H9 (cell line): ENCODE results near the gene CILP2. TPM values are rescaled to one million over a fixed set of nuclear protein-coding genes. Genes with fewer than 3 reads are reported as not detected.

Experiments
- DNase-seq: peaks from one replicate; pipeline ENCODE4 v3.0.0-alpha.2; 2017
- H2AFZ ChIP-seq: one replicate; pipeline ENCODE4 v1.6.1; 2013; ENCODE audit warnings: mild to moderate bottlenecking, low read length, control low read depth, moderate library complexity
- H2AK5ac ChIP-seq: 2 replicates; pipeline ENCODE4 v1.6.1; 2013; ENCODE audit warnings: low read length, control low read depth, mixed read lengths; ENCODE audit not compliant: insufficient read length
- H2BK120ac ChIP-seq: one replicate; pipeline ENCODE4 v1.6.1; 2013; ENCODE audit warnings: low read depth, mild to moderate bottlenecking, low read length, control low read depth, inconsistent platforms; ENCODE audit not compliant: poor library complexity, severe bottlenecking
- H2BK12ac ChIP-seq: 2 replicates; pipeline ENCODE4 v1.6.1; 2013; ENCODE audit warnings: low read length, control low read depth, mixed read lengths, low read depth; ENCODE audit not compliant: insufficient read length
- H2BK15ac ChIP-seq: 2 replicates; pipeline ENCODE4 v1.6.1; 2013; ENCODE audit warnings: low read depth, low read length, control low read depth
- H2BK20ac ChIP-seq: one replicate; pipeline ENCODE4 v1.6.1; 2013; ENCODE audit warnings: low read depth, mild to moderate bottlenecking, low read length, control low read depth, inconsistent platforms; ENCODE audit not compliant: poor library complexity, severe bottlenecking
- H2BK5ac ChIP-seq: 2 replicates; pipeline ENCODE4 v1.6.1; 2013; ENCODE audit warnings: low read length, control low read depth, mixed read lengths; ENCODE audit not compliant: insufficient read length
- H3K14ac ChIP-seq: 2 replicates; pipeline ENCODE4 v1.6.1; 2013; ENCODE audit warnings: low read length, control low read depth; ENCODE audit not compliant: insufficient read depth
- H3K18ac ChIP-seq: 2 replicates; pipeline ENCODE4 v1.6.1; 2013; ENCODE audit warnings: low read depth, mild to moderate bottlenecking, mixed read lengths, low read length, control low read depth; ENCODE audit not compliant: insufficient read length
- H3K23ac ChIP-seq: 2 replicates; pipeline ENCODE4 v1.6.1; 2013; ENCODE audit warnings: low read length, control low read depth, mixed read lengths, low read depth; ENCODE audit not compliant: insufficient read length
- H3K23me2 ChIP-seq: 2 replicates; pipeline ENCODE4 v1.6.1; 2013; ENCODE audit warnings: low read depth, mild to moderate bottlenecking, mixed read lengths, low read length, control low read depth; ENCODE audit not compliant: insufficient read length, poor library complexity, severe bottlenecking
- H3K27ac ChIP-seq: 2 replicates; pipeline ENCODE4 v1.5.1; 2013; ENCODE audit warnings: low read length, control low read depth, mixed read lengths, low read depth; ENCODE audit not compliant: insufficient read length
- H3K27me3 ChIP-seq: 2 replicates; pipeline ENCODE4 v1.6.1; 2013; ENCODE audit warnings: low read length, control low read depth, inconsistent platforms; ENCODE audit not compliant: insufficient read depth
- H3K4ac ChIP-seq: 2 replicates; pipeline ENCODE4 v1.6.1; 2013; ENCODE audit warnings: low read depth, mild to moderate bottlenecking, control low read depth, inconsistent platforms, low read length, moderate library complexity
- H3K4me1 ChIP-seq: 2 replicates; pipeline ENCODE4 v1.6.1; 2013; ENCODE audit warnings: low read length, control low read depth, inconsistent platforms; ENCODE audit not compliant: insufficient read depth
- H3K4me2 ChIP-seq: 2 replicates; pipeline ENCODE4 v1.6.1; 2013; ENCODE audit warnings: low read length, control low read depth, mixed read lengths; ENCODE audit not compliant: insufficient read length, insufficient read depth
- H3K56ac ChIP-seq: 2 replicates; pipeline ENCODE4 v1.6.1; 2013; ENCODE audit warnings: low read depth, mild to moderate bottlenecking, mixed read lengths, low read length, control low read depth; ENCODE audit not compliant: insufficient read length
- H3K79me1 ChIP-seq: 2 replicates; pipeline ENCODE4 v1.6.1; 2013; ENCODE audit warnings: low read depth, mild to moderate bottlenecking, moderate library complexity, low read length, control low read depth, inconsistent platforms; ENCODE audit not compliant: insufficient read depth, poor library complexity, severe bottlenecking
- H3K79me2 ChIP-seq: 2 replicates; pipeline ENCODE4 v1.6.1; 2013; ENCODE audit warnings: low read length, control low read depth, inconsistent platforms; ENCODE audit not compliant: insufficient read depth
- H3K9ac ChIP-seq: 2 replicates; pipeline ENCODE4 v1.6.1; 2013; ENCODE audit warnings: low read length, control low read depth, mixed read lengths; ENCODE audit not compliant: insufficient read length; ENCODE audit errors: extremely low read depth
- H3K9me3 ChIP-seq: one replicate; pipeline ENCODE4 v1.6.1; 2013; ENCODE audit warnings: low read depth, low read length, inconsistent platforms; ENCODE audit not compliant: control insufficient read depth
- H3T11ph ChIP-seq: one replicate; pipeline ENCODE4 v1.6.1; 2013; ENCODE audit warnings: mild to moderate bottlenecking, low read length, control low read depth, inconsistent platforms
- H4K20me1 ChIP-seq: one replicate; pipeline ENCODE4 v1.6.1; 2013; ENCODE audit not compliant: control insufficient read depth, insufficient read length, insufficient read depth
- H4K5ac ChIP-seq: 2 replicates; pipeline ENCODE4 v1.6.1; 2013; ENCODE audit warnings: low read depth, mild to moderate bottlenecking, mixed read lengths, low read length, control low read depth; ENCODE audit not compliant: insufficient read length
- H4K8ac ChIP-seq: replicated peaks from 2 replicates; pipeline ENCODE4 v1.6.1; 2013; ENCODE audit warnings: low read length, control low read depth, mixed read lengths, low read depth; ENCODE audit not compliant: insufficient read length
- H4K91ac ChIP-seq: 2 replicates; pipeline ENCODE4 v1.6.1; 2013; ENCODE audit warnings: low read depth, mild to moderate bottlenecking, moderate library complexity, mixed read lengths, low read length, control low read depth; ENCODE audit not compliant: insufficient read length
- H3K27ac Mint-ChIP-seq, 3 experiments: 2 replicates in 2 of 3; 3 replicates in 1 of 3; pipeline ENCODE4 v1.8.0; 2020 to 2021; ENCODE audit warnings: mixed read lengths in 3 of 3, mild to moderate bottlenecking in 1 of 3, moderate library complexity in 1 of 3
- H3K27me3 Mint-ChIP-seq: 2 replicates; pipeline ENCODE4 v1.8.0; 2021; ENCODE audit warnings: low read depth, mild to moderate bottlenecking, moderate library complexity, mixed read lengths
- H3K36me3 Mint-ChIP-seq, 3 experiments: 2 replicates in 2 of 3; 3 replicates in 1 of 3; pipeline ENCODE4 v1.8.0; 2020 to 2021; ENCODE audit warnings: low read depth in 3 of 3, mixed read lengths in 3 of 3; ENCODE audit not compliant: insufficient read depth in 1 of 3
- H3K4me1 Mint-ChIP-seq, 2 experiments: 2 replicates each; pipeline ENCODE4 v1.8.0; 2020; ENCODE audit warnings: mixed read lengths in 2 of 2
- H3K4me3 Mint-ChIP-seq, 2 experiments: 2 replicates in 1 of 2; 3 replicates in 1 of 2; pipeline ENCODE4 v1.8.0; 2020 to 2021; ENCODE audit warnings: mild to moderate bottlenecking in 2 of 2, mixed read lengths in 2 of 2, moderate library complexity in 1 of 2
- H3K9me3 Mint-ChIP-seq, 2 experiments: 2 replicates in 1 of 2; 3 replicates in 1 of 2; pipeline ENCODE4 v1.8.0; 2020; ENCODE audit warnings: mild to moderate bottlenecking in 2 of 2, mixed read lengths in 2 of 2, moderate library complexity in 1 of 2
- CTCF ChIP-seq: fragments of 200-600 bp; sonication (generic); conservative IDR thresholded peaks from 3 replicates; pipeline ENCODE4 v1.8.0; 2021; ENCODE audit warnings: antibody characterized with exemption, mild to moderate bottlenecking
- WGBS: extraction: QIAGEN DNeasy Blood & Tissue Kit; methylation state at CpG from one replicate; pipeline ENCODE4 v1.1.7; 2013; ENCODE audit warnings: missing lambda C conversion rate, low lambda C conversion rate, mixed read lengths; ENCODE audit not compliant: insufficient read length; ENCODE audit errors: extremely low coverage; 5-methylcytosine and 5-hydroxymethylcytosine counted together
- total RNA-seq: library from RNA; stranded (reverse); gene quantifications from 2 replicates; pipeline ENCODE4 v1.2.1, GENCODE V29; 2021

CILP2 gene
- total RNA-seq, 1 experiment from 2014 or later: 6.4 TPM

- Histone ChIP-seq H2BK15ac (no peak overlapping the region), H2AK5ac (no peak overlapping the region), H2BK5ac (no peak overlapping the region), H2BK120ac (no peak overlapping the region), H3K18ac (no peak overlapping the region), H4K91ac (no peak overlapping the region), H4K20me1 (peaks cover 3% of the 10 kb centered on the region), H4K8ac (no peak overlapping the region), H3K23me2 (no peaks in the 10 kb centered on the region), H3K4ac (no peak overlapping the region), H2AFZ (no peak overlapping the region), H4K5ac (no peak overlapping the region), H3K9me3 (no peaks in the 10 kb centered on the region), H3K27me3 (no peaks in the 10 kb centered on the region), H3K23ac (no peak overlapping the region), H3K14ac (no peak overlapping the region), H2BK20ac (no peak overlapping the region), H3T11ph (no peak overlapping the region), H3K79me1 (no peaks in the 10 kb centered on the region), H3K56ac (no peak overlapping the region), H3K79me2 (no peaks in the 10 kb centered on the region), H2BK12ac (no peak overlapping the region), H3K9ac (no peak overlapping the region), H3K4me2 (no peak overlapping the region), H3K27ac (no peak overlapping the region), H3K4me1 (no peaks in the 10 kb centered on the region)
- DNase-seq: no peak
- Mint-ChIP-seq H3K27ac (peak overlapping the region in 2 of 3 experiments; percentile 45 to 81; a peak in 3 of 7 replicates), H3K9me3 (no peaks in the 10 kb centered on the region), H3K27me3 (peaks cover 11% of the 10 kb centered on the region), H3K4me1 (peaks cover 10 to 23% of the 10 kb centered on the region in 2 experiments), H3K36me3 (peaks cover 13 to 53% (median 40%) of the 10 kb centered on the region in 3 experiments; a peak in 6 of 7 replicates), H3K4me3 (no peak overlapping the region; a peak in 1 of 5 replicates)
- no CpG with 5 or more reads among the region's 9 CpGs for WGBS
- TF ChIP-seq CTCF: peak; percentile 30; the same call in 2 of the 3 replicates
Observed at GRCh38 chr19:19530423-19530804, 7.7 kb upstream of the CILP2 start.
